GM18909 (cell line): ENCODE data around the gene E2F4.

Experiments
- ATAC-seq: cut with Tn5 transposase; IDR thresholded peaks from one replicate; pipeline ENCODE4 v1.9.1; 2021; ENCODE audit warnings: mild to moderate bottlenecking; ENCODE audit not compliant: unreplicated experiment, poor library complexity

Gene E2F4, protein sequence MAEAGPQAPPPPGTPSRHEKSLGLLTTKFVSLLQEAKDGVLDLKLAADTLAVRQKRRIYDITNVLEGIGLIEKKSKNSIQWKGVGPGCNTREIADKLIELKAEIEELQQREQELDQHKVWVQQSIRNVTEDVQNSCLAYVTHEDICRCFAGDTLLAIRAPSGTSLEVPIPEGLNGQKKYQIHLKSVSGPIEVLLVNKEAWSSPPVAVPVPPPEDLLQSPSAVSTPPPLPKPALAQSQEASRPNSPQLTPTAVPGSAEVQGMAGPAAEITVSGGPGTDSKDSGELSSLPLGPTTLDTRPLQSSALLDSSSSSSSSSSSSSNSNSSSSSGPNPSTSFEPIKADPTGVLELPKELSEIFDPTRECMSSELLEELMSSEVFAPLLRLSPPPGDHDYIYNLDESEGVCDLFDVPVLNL

DNA sequence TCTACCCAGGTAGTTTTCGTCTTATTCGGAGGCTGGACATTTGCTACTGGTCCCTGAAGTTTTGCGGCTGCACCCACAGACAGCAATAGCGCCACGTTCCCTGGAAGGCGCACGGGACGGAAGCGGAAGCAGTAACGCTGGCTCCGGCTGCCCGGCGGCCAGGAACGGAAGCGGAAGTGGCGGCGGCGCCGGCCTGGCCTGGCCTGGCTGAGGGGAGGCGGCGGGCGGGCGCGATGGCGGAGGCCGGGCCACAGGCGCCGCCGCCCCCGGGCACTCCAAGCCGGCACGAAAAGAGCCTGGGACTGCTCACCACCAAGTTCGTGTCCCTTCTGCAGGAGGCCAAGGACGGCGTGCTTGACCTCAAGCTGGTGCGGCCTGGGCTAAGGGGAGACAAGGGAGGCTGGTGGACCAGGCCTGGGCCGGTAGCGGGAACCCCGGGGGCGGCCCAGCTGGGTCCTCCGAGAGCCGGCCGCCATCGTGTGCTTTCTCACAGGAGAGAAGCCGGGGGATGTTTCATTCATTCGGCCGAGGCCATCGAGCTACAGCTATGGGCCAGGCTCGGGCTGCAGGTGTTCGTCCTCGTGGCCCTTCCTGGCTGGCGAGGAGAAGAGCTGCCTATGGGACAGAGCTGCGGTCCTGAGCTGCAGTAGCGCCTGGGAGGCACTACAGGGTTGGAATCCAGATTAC is at the start of gene E2F4:
TSS of gene E2F4 (plus strand) at position 161 of the 687 bp plus-strand sequence. CDS start at position 234, 73 bp downstream.
- ATAC-seq: peak; percentile 91

DNA sequence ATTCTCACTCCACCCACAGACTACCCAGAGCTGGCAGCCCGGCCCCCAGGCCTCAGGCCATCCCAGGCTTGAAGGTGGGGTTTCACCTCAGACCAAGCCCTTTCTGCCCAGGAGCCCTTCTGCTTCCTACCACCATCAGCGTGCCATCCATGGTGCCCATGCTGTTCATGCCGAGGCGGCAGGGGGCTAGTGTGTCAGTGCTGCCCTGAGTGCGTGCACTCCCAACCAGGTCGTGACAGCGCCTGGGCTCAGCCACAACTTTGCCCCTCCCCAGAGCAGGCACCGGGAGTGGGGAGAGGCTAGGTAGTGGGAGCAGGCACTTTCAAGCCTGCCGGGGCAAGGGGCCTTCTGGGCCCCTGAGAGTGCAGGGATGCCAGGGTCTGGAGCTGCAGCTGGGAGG is 49.6 kb upstream of the E2F4 start:
- ATAC-seq: no peak

DNA sequence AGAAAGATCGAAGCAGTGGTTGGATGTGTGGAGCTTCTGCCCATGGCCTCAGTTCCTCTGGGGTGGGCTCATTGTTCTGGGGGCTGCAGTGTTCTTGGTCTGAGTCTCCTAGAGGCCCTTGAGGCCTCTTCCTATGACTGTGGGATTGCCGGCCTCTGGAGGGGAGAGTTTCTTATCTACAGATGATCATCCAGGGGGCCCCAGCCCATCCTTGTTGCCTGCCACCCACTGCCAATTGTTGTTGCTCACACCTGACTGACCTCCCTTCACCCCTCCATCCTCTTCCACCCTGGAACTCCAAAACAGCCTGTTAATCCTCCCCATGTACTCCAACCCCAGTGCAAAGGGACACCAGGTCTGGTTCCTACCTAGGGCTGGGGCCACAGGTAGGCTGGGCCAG is 47.0 kb upstream of the E2F4 start:
- ATAC-seq: no peak

DNA sequence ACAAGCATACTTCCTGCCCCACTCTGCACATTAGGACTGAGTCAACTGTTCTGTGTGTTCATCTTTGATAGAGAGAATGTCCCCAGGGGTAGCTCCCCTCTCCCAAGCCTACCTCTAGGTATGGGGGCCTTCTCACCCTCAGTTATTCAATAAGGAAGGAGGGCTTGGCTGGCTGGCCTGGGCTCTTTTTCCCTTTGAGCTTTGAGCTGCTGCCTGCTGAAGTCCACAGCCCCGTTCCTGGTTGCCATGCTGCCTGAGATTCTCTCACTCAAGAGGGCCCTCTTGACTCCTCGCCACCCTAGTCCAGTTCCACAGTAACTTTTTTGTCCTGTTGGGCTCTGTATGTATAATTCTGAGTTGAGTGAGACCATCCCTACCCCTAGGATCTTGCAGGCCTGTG is 46.2 kb upstream of the E2F4 start:
- no peak for ATAC-seq

DNA sequence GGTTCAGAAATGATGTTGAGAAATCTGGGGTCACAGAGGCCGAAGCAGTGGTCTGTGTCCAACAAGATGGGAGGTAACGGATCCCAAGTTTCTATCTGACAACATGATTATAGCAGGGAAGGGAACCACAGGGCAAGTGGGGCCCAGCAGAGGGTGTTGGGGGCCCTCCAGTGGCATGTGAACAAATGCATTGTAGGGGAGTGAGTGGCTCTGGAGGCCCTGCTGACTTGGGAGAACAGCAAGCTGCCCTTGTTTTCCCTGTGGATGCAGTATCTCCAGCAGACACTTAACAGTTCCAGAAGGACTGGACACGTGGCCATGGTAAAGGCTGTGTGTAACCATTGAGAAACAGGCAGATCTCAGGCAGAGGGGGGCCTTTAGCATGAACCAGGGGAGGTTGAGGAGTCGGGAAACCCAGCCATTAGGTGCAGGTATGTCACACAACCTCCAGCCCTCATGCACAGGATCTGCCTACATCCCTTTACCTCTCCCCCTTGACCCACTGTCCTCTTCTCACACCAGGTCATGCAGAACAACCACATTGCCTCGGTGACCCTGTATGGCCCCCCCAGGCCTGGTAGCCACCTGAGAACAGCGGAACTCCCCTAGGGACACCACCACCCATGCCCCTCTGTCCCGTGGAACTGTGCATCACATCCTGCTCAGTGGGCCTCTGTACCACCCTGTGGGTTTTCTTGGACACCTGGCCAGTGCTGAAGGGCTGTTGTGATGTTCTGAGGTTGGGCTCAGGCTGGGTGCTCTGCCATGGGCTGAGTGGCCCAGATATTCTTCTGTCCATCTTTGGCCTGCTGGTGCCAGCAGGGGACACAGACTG is 45.2 kb upstream of the E2F4 start:
- ATAC-seq: no peak

DNA sequence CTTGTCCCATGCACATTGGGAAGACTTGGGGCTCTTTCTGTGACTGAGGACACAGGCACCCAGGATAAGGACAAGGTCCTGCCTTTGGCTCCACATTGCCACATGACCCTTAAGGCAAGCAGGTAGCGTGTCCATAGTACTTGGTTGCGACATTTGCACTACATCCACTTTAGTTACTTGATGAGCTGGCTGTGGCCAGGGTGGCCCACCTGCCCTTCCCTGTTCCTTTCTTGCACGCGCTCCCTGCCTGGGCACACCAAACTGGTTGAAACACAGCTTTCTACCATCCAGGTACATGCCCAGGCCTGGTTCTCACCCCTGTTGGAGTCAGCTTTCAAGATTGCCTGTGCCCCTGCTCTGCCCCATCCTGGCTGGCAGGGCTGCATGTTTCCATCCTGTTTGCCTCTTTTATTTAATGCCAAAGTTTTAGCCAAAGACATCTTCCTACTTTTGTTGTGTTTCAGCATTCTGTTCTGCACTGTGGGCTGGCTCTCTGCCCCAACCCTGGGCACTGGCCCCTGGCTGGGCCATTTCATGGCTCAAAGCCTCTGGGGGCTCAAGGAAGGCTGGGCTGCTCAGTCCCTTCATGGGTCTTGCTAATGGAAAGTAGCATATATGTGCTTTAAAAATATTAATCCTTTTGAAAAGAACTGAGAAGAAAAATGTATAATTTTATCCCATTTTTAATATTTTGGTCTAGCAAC is 44.4 kb upstream of the E2F4 start:
- no peak for ATAC-seq

DNA sequence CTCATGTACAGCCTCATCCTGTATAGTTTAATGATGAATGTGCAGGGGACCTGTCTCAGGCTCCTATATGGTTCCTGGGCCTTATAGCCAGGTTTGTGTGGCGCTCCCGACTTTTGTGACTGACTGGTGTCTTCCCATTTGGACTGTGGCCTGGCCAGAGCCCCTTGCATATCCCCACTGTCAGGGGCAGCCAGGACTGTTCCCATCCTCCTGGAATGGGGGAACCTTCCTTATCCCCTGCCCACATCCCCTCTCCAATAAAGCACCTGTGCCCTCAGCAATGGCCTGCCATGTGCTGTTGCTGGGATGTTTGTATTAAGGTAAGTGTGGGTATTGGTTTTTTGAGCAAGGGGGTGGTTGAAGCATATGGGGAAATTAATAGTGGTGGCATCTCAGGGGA is 43.7 kb upstream of the E2F4 start:
- ATAC-seq: no peak

DNA sequence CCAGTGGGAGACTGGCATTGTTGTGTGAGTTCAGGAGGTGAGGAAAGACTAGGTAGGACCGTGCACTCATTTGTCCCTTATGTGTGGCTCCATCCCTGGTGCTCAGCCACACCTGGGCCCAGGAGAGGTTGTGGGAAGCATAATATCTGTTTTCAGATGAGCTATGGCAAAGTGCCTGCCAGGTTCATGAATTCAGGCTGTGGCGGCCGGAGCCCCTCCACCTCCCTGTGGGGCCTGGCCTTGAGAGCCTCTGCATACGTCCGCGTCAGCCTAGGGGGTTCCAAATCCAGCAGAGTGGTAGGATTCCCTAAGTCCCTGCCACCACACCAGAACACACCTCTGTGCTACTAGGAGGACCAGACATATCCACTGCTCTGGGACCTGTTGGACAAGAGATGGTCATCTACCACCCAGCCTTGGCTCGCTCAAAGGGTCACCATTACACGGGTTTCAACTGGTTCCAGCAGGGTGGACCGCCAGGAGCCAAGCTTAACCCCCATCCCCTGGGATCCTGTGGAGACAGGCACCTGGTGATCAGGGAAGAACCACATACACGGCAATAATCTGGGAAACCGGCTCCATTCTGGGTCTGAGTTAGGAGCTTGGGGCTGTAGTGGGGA is 43.2 kb upstream of the E2F4 start:
- ATAC-seq: no peak

DNA sequence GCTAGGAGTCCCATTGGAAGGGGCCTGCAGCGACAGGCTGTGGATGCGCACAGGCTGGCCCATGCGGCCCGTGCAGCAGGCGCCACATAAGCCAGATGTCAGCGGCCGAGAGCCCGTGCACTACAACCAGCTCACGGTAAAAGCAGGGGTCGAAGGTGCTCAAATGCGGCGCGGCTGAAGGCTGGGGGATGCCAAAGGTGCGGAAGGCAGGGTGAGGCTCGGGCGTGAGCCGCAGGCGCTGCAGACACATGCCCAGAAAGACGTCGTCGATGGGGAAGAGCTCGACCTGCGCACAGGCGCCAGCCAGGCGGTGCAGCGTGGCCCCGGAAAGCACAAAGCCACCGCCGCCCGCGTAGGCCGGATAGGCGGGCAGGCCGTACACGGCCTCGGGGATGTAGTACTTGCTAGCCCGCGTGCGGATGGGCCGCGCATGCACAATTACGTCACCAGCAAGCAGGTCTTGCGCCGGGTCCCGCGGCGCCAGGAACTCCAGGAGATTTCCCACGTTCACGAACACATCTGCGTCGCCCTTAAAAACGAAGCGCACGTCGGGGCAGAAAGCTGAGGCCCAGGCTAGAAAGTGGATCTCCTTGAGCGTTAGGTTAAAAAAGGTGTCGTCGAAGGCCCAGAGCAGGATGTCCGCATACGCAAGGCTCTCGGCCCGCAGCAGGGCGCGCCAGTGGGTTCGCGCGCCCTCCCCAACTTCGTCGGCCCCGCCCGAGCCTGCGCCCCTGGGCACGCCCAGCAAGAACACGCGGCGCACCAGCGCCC is 42.5 kb upstream of the E2F4 start:
- ATAC-seq: no peak

DNA sequence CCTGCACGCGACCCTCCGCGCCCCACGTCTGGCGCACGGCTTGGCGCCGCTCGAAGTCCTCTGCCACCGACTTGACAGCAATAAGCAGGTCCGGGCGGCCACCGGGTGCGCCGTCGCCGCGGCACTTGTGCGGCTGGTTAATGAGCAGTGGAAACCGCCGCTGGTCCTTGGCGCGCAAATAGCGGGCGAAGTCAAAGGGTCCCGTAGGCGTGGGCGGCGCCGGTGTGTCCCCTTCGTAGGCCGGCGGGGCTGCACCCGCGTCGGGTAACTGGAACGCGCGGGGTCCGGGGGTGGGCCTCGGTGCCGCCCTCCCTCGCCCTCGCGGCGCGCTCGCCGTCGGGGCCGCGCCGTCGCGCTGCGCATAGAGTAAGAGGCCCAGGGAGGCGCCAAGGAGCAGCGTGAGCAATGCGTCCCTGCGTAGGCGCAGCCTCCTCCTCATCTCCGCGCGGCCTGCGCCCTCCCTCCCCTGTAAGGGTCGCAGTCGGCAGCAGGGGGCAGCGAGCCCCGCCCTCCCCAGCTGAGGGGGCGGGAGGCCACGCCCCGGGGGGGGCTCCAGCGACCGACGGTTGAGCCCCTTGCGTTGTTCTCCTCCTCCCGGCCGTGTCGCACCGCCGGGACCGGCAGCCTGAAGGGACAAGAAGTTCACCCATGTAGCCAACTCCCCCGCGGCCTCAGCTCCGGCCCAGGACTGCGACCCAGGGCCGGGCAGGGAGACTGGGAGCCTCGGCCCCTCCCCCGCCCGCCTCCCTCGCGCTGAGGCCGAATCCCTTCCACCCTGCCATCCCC is 41.7 kb upstream of the E2F4 start:
- peak; percentile 35 for ATAC-seq

DNA sequence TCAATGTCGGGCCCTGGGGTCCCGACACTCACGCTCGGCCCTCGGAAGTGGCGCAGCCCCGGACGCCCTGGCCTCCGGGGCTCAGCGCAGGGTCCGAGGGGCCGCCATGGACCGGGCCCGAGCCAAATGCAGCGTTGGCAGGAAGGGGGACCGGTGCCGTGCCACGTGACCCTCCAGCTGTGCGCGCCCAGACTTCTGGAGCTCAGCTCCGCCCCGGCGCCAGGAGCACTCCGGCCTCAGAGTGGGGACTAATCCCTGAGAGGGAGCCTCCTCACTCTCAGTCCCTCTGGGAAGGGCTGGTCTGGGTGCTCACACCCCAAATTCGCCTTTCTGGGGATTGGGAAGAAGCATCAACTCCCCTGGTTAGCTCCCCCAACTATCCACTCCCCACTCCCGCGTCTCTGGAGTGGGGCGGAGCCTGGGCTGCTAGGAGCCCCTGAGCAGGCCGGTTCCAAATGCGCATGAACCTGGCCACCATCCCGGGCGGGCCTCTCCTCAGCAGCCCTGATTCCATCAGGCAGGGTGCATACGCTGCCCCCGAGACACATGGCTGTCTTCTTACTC is 41.0 kb upstream of the E2F4 start, which contains the start of gene B3GNT9:
TSS of gene B3GNT9 (minus strand) at position 166 of the 564 bp plus-strand sequence. CDS start 513 bp downstream, outside the sequence.
- ATAC-seq: peak; percentile 43

DNA sequence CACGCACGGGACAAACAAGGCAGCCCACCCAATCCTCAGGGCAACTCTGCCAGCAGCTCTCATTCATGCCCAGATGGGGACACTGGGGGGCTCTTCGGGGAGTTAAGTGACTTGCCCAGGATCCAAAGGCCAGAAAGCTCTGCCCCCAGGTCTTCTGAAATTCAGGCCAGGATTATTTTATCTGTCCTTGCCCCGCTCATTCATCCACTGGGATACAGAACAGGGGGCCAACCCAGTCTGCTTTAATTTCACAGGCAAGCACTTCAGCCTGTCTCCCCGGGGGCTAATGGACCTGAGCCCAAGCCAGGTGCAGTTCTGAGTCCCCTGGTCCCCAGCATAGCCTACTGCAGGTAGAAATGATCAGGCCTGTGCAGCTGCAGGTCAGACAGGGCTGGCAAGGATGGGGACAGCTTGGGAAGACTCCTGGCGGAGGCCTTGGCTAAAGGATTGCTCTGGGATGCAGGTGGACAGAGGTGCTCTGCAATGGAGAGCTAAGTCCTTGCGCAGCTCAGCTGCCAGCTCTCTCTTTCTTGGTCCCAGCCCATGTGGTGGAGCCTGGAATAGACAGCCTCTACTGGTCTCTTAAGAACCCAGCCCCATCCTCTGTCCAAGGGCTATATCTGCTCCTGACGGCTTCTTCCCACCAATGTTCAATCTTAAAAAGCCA is 40.4 kb upstream of the E2F4 start:
- ATAC-seq: no peak

DNA sequence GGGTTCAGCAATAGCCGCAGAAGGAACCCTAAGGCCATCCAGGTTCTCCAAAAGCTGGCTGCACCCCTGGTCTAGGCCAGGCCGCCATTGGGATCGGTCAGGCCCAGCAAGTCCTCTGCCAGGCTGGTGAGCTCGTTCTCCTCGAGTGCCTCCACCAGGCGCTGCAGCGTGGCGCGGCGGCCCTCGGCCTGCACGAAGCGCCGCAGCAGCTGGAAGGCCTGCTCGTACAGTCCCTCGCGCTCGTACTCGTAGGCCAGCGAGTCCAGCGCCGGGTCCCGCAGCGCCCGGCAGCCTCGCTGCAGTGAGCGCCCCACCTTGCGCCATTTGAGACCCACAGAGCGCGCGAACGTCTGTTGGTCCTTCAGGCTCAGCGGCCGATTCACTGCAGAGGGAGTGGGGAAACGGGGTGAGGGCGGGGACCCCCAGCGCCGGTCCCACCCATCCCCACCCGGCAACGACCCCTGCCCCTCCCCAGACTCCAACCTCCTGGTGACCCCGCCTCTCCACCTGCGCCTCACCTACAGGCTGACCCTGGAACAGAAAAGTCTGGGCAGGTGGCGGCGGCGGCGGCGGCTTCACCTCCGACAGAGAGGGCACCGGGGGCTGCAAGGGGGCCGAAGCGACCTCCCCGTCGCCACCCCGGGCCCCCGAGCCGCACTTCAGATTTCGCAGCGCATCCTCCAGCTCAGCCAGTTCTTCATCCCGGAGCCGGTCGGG is 37.2 kb upstream of the E2F4 start:
- no peak for ATAC-seq

DNA sequence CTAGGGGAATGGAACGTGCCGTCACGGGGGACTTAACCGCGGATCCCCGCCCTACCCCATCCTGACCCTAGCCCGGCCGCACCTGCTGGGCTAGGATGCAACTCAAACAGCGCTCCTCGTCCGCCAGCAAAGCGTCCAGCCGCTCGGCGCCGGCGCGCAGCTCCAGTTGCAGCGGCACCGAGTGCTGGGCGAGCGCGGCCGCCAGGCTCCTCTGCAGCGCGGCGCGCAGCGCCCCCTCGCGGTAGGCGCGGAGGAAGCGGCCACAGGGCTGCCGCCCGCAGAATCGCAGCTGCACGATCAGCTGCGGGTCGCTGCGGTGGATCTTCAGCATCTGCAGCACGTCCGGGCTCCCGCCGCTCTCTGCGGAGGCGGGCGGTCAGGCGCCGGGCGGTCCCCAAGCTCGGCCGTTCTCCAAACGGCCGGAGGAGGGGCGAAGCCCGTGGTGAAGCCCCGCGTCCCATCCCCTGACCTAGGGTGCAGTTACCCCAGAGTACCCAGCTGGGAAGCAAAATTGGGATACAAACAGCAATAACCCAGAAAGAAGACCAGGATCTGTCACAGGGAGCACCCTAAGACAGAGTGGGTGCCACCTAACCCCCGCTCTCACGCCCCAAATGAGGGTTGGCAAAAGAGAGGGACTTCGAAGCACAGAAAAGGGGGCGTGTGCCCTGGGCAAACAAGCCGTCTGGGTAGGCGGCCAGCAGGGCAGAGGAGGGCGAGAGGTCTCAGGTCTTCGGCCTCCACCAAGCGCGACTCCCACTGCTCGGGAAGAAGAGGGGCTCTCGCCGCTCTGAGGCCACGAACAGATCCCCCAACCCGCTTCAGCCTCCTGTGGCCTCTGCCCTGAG is 36.4 kb upstream of the E2F4 start:
- ATAC-seq: no peak

DNA sequence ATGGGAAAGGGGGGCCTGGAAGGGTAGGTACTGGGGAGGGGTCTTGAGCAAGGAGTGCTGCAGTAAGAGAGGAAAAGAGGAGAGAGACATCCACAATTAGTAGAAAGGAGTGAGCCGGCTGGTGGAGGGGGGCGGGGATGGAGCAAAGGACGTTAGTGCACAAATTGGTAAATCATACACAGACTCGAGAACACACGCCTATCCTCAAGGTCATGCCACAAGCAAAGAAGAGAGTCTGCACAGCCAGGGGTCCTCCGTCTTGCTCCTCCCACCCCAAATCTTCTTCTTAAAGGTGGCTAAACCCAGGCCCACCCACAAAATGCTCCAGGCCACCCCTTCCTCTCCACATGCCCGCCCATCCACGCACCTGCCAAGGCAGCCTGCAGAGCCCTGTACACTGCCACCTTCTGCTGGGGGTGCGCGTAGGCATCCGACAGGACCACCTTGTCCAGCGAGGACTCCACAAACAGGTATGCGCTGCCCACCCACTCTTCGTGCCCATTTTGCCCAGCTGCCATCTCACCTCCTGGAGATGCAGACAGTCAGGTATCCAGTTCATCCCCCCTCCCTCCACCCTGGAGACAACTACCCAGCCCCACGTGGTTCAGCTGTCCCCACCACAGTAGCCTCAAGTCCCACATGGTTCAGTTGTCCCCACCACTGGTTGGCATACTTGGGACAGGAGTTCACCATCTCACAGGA is 35.7 kb upstream of the E2F4 start:
- no peak for ATAC-seq
